ENCODE data around the gene PRSS33.

PRSS33 gene

DNA sequence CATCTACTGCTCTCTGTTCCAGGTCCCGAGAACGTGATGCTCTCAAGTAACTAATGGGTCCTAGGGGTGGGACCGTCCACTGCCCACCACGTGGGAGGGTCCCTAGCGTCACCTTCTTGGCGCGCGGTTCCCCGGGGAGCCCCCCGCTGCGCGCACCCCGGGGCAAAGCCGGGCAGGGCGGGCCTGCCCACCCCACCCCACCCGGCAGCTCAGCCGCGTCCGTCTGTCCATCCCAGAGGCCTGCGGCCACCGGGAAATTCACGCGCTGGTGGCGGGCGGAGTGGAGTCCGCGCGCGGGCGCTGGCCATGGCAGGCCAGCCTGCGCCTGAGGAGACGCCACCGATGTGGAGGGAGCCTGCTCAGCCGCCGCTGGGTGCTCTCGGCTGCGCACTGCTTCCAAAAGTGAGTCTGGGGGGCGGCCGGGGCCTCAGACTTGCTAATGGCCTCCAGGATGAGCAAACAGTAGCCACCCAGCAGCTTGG lies 11.4 kb upstream of the PRSS33 start:
- no peak for DNase-seq

- no peak for DNase-seq
Observed at GRCh38 chr16:2795395-2796143, 8.2 kb upstream of the PRSS33 start.

GRCh38 chr16:2792940-2793339 lies 5.6 kb upstream of the PRSS33 start:
- DNase-seq, result no peak

- DNase-seq, result no peak
Observed at GRCh38 chr16:2791174-2791573, 3.8 kb upstream of the PRSS33 start.

GRCh38 chr16:2790631-2791030 lies 3.3 kb upstream of the PRSS33 start:
- DNase-seq, result no peak

- no peak for DNase-seq
Observed at GRCh38 chr16:2787961-2788360, 601 bp upstream of the PRSS33 start.

DNA sequence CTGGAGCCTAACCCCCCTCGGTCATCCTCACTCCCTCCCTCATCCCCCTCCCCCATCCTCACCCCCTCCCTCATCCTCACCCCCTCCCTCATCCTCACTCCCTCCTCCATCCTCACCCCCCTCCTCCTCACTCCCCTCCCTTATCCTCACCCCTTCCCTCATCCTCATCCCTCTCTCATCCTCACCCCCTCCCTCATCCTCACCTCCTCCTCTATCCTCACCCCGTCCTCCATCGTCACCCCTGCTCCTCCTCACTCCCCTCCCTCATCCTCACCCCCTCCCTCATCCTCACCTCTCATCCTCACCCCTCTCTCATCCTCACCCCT lies 571 bp downstream of the PRSS33 start:
- no peak for DNase-seq

- no peak for DNase-seq
Observed at GRCh38 chr16:2786061-2786825, 1.1 kb downstream of the PRSS33 start.

DNA sequence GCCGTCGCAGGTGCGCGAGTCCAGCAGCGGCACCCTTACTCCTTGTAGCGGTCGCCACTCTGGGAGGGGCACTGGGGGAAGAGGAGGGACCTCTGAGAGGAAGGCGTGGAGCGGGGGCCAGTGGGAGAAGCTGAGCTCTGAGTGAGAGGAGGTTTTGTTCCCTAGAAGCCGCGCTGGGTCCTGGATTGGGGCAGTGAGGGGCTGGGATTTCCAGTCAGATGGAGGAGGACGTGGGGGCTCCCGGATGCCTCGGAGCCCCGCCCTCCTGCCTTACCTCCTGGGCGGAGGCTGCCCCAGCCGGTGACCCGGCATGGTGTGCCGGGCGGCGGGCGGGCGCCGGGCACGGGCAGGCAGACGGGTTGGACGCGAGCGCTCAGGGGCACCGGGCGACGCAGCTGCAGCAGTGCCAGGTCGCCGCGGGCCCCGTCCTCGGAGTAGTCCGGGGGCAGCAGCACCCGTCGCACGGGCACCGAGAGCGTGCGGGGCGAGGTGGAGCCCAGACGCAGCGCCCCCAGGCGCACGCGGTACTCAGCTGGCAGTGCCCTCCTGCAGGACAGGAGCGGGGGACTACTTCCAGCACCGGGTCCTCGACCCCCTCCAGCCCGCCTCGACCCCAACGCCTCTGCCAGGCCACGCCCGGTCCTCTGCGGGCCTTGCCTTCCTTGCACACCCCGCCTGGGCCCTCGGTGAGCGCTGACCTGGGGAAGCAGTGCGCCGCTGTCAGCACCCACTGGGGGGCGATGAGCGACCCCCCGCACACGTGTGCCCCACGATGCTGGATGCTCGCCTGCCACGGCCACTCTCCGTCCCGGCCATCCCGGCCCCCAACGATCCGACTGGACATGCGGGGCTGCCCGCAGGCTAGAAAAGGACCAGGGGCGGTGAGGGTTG lies 2.0 kb downstream of the PRSS33 start:
- peak; percentile 45 for DNase-seq

DNA sequence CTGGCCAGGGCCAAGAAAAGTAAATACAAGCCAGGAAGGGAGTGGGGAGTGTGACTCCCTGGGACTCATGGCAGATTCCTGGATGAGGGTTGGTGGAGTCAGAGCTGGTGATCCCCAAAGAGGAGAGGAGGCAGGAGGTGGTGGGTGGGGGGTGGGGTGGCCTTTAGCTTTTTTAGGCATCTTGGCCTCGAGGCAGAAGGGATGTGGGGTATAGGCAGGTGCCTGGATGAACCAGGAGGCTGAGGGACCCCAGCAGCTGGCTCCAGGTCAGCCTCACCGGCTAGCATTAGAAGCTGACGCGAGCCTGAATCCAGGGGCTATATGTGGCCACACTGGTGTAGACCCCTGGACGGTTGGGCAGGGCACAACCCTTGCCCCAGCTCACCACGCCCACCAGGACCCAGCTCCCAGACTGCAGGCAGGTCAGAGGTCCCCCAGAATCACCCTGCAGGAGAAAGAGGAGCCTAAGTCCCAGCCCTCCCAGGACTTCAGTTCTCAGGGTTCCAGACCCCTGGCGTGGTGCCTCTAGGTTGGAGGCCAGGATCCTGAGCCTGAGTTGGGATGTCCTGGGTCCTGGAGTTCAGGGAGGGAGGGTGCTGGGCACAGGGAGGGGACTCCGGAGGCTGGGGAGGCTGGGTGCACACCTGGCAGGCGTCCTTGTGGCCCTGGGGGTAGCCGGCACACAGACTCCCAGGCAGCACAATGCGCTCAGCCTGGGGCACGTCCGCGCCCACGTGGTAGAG lies 2.8 kb downstream of the PRSS33 start:
- DNase-seq, result peak; percentile 25

DNA sequence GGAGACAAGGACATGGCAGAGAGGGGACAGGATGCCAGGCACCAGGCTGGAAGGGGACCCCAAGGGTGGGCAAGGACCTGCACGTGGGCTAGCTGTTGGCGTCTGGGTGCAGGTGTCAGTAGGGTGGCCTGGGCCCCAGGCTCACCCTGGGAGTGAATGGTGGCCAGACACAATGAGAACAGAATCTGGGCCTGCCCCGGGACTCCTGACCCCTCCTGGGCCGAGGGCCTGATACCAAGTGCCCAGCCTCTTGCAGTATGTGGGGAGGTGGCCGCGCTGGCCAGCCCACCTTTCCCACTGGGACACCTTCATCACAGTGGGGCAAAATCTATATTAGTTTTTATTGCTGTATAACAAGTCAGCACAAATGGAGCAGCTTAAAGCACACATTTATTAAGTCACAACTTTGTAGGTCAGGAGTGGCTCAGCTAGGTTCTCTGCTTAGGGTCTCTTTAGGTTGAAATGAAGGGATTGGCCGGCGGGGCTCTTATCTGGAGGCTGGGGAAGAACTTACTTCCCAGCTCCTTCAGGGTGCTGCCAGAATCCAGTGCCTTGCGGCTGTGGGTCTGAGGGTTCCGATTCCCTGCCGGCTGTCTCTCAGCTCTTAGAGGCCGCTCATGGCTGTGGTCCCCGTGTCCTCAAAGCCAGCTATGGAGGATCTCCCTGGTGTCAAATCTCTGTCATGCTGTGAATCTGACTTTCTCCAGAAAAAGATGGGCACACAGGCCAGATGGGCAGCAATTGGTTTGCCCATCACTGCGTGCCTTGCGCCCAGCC lies 3.6 kb downstream of the PRSS33 start:
- no peak for DNase-seq

GRCh38 chr16:2782583-2783351 lies 4.6 kb downstream of the PRSS33 start:
- no peak for DNase-seq

- DNase-seq, result no peak
Observed at GRCh38 chr16:2779978-2780898, 7.1 kb downstream of the PRSS33 start.

DNA sequence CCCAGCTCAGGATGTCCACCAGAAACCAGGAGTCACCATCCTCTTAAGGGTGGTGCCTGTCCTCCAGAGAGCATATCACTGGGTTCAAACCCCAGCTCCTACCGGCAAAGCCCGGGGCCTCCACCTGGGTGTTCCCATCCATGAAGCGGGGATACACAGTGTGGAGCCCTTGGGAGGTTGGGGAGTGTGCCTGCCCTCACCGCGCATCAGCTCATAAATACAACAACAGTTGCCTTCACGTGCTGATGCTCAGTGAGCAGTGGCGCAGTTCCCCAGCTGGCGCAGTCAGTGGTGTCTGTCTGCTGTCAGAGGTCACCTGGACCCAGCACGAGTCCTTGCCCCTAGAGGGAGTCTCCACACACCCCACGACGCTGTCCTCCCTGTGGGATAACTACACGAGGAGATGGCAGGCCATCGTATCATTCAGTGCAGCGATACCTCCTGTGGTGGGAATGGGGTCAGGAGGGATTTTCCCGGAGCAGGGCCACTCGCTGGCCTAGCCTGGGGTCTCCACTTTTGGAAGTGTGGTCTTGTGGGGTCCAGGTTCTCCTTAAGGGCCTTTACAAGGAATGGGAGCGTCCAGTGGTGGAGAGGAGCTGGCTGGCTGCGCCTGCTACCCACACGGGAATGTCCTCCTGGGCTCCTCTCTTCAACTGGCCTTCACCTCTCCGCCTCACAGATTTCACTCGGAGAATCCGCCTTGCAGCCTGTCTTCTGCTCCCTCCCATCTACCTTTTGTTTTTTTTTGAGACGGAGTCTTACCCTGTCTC lies 8.0 kb downstream of the PRSS33 start:
- DNase-seq, result no peak

- DNase-seq, result no peak
Observed at GRCh38 chr16:2778630-2778958, 8.8 kb downstream of the PRSS33 start.

GRCh38 chr16:2777903-2778629 lies 9.3 kb downstream of the PRSS33 start:
- DNase-seq, result peak; percentile 61

GRCh38 chr16:2777231-2777902 lies 10.0 kb downstream of the PRSS33 start, which contains the start of gene ELOB:
Gene ELOB, minus strand, starts transcription at chr16:2777280. Its CDS starts 41 bp downstream, at chr16:2777239.
- DNase-seq, result peak; percentile 92

Data from activated CD4-positive, CD25-positive, alpha-beta regulatory T cell treated with anti-CD3 and anti-CD28 coated beads, Interleukin-2, amount 50 U/mL, for 72 hours (primary cell).